Fibroblast of lung (primary cell): ENCODE results near the gene IGFL4. TPM values are rescaled to one million over a fixed set of nuclear protein-coding genes. Genes with fewer than 3 reads are reported as not detected.

ENCODE experiments used
- DNase-seq, 2 donors: peaks; one replicate each; pipeline versions ENCODE4 v3.0.0 to v3.0.0-alpha.2; 2010; ENCODE audit warnings: low read depth in 2 of 2
- H2AFZ ChIP-seq: 2 replicates; pipeline ENCODE4 v1.5.1; 2012; ENCODE audit warnings: low read length, control low read depth, inconsistent platforms
- H3K27ac ChIP-seq: 2 replicates; pipeline ENCODE4 v1.5.1; 2011; ENCODE audit warnings: low read length, control low read depth; ENCODE audit not compliant: insufficient read depth
- H3K27me3 ChIP-seq: 2 replicates; pipeline ENCODE4 v1.5.1; 2011; ENCODE audit warnings: mild to moderate bottlenecking, low read length; ENCODE audit not compliant: control insufficient read depth, insufficient read depth
- H3K36me3 ChIP-seq: 2 replicates; pipeline ENCODE4 v1.5.1; 2011; ENCODE audit warnings: low read length; ENCODE audit not compliant: control insufficient read depth, insufficient read depth
- H3K4me1 ChIP-seq: 2 replicates; pipeline ENCODE4 v1.5.1; 2011; ENCODE audit warnings: low read length; ENCODE audit not compliant: control insufficient read depth, insufficient read depth; ENCODE audit errors: extremely low read depth
- H3K4me2 ChIP-seq: 2 replicates; pipeline ENCODE4 v1.5.1; 2011; ENCODE audit warnings: low read length, control low read depth; ENCODE audit not compliant: insufficient read depth; ENCODE audit errors: extremely low read depth
- H3K4me3 ChIP-seq, 4 experiments: fragments of 200-600 bp in 1 of 4; sonication (generic) in 1 of 4; replicated peaks in 1 of 4; 2 replicates each; pipeline ENCODE4 v1.5.1; 2011 to 2016; ENCODE audit warnings: low read length in 4 of 4, low read depth in 3 of 4, mild to moderate bottlenecking in 3 of 4, control low read depth in 2 of 4, inconsistent platforms in 1 of 4, mixed read lengths in 1 of 4; ENCODE audit not compliant: insufficient read depth in 1 of 4; ENCODE audit errors: control extremely low read depth in 1 of 4
- H3K79me2 ChIP-seq: 2 replicates; pipeline ENCODE4 v1.5.1; 2012; ENCODE audit warnings: mild to moderate bottlenecking, low read length, inconsistent platforms; ENCODE audit not compliant: control insufficient read depth, insufficient read depth
- H3K9ac ChIP-seq: 2 replicates; pipeline ENCODE4 v1.5.1; 2011; ENCODE audit warnings: mild to moderate bottlenecking, low read length, control low read depth; ENCODE audit not compliant: insufficient read depth
- H3K9me3 ChIP-seq: 2 replicates; pipeline ENCODE4 v1.5.1; 2012; ENCODE audit warnings: low read depth, low read length; ENCODE audit not compliant: control insufficient read depth, insufficient read depth
- H4K20me1 ChIP-seq: 2 replicates; pipeline ENCODE4 v1.5.1; 2011; ENCODE audit warnings: low read length; ENCODE audit not compliant: control insufficient read depth, insufficient read depth; ENCODE audit errors: extremely low read depth
- CTCF ChIP-seq, 2 donors: IDR thresholded peaks in 1 of 2; conservative IDR thresholded peaks in 1 of 2; 1 replicate in 1 of 2; 2 replicates in 1 of 2; pipeline ENCODE4 v1.5.1; 2011 to 2012; ENCODE audit warnings: low read length in 2 of 2, control low read depth in 1 of 2, inconsistent platforms in 1 of 2, low read depth in 1 of 2, mild to moderate bottlenecking in 1 of 2
- EZH2 ChIP-seq: IDR thresholded peaks from 2 replicates; pipeline ENCODE4 v1.5.1; 2012; ENCODE audit warnings: low read length, control low read depth, mild to moderate bottlenecking; ENCODE audit errors: missing control alignments
- polyA plus RNA-seq, 2 donors: library from polyadenylated mRNA; depleted of rRNA in 1 of 2; stranded (reverse) in 1 of 2; unstranded in 1 of 2; fragments of >200 nt; gene quantifications; 2 replicates each; pipeline ENCODE4 v1.2.1, GENCODE V29; 2011 to 2012; ENCODE audit warnings: missing spikeins in 1 of 2
- total RNA-seq: library from RNA; depleted of rRNA; stranded (reverse); fragments of >200 nt; gene quantifications from 2 replicates; pipeline ENCODE4 v1.2.1, GENCODE V29; 2014

The IGFL4 gene
- total and polyA plus RNA-seq, 2 donors (not counting 1 experiment from before 2014, with no cell fraction given), result not detected

GRCh38 chr19:45999653-46000121 lies 41.1 kb downstream of the IGFL4 start:
- peak; percentile 34 to 36 for DNase-seq

GRCh38 chr19:45998834-45999233 lies 42.0 kb downstream of the IGFL4 start:
- no peak overlapping the region for H3K27ac ChIP-seq
- H3K4me3 ChIP-seq, result no peak overlapping the region
- no peaks in the 10 kb centered on the region for H3K9me3 ChIP-seq
- H3K9ac ChIP-seq, result no peak overlapping the region
- H4K20me1 ChIP-seq, result no peaks in the 10 kb centered on the region
- H3K4me1 ChIP-seq, result peaks cover 2% of the 10 kb centered on the region
- H3K4me2 ChIP-seq, result no peak overlapping the region
- peaks cover 3% of the 10 kb centered on the region for H3K36me3 ChIP-seq
- no peak for DNase-seq
- H3K27me3 ChIP-seq, result no peaks in the 10 kb centered on the region
- H3K79me2 ChIP-seq, result no peaks in the 10 kb centered on the region
- no peak overlapping the region for H2AFZ ChIP-seq
- TF ChIP-seq EZH2, result no peak
- no peak for TF ChIP-seq CTCF (conservative IDR thresholded peaks at IDR 0.05 in 1 of 2, IDR thresholded peaks at IDR 0.05 in 1 of 2; ENCODE audit: low read depth in 1 of 2, low read length in 2 of 2)

More at GRCh38 chr19:45999653-46000121, 41.1 kb downstream of the IGFL4 start:
- peaks cover 3% of the 10 kb centered on the region for H3K36me3 ChIP-seq
- no peaks in the 10 kb centered on the region for H4K20me1 ChIP-seq
- no peak overlapping the region for H3K9ac ChIP-seq
- no peak overlapping the region for H3K27ac ChIP-seq
- H3K79me2 ChIP-seq, result no peaks in the 10 kb centered on the region
- TF ChIP-seq EZH2 (no peak), CTCF (conservative IDR thresholded peaks at IDR 0.05 in 1 of 2, IDR thresholded peaks at IDR 0.05 in 1 of 2; ENCODE audit: low read depth in 1 of 2, low read length in 2 of 2) (no peak)
- no peaks in the 10 kb centered on the region for H3K27me3 ChIP-seq
- no peak overlapping the region for H3K4me2 ChIP-seq
- peak overlapping the region in 1 of 4 experiments; percentile 7 for H3K4me3 ChIP-seq
- H2AFZ ChIP-seq, result no peak overlapping the region
- no peaks in the 10 kb centered on the region for H3K4me1 ChIP-seq
- H3K9me3 ChIP-seq, result no peaks in the 10 kb centered on the region

- no peak for DNase-seq
- no peaks in the 10 kb centered on the region for H3K79me2 ChIP-seq
- H3K27me3 ChIP-seq, result no peaks in the 10 kb centered on the region
- H3K4me2 ChIP-seq, result no peak overlapping the region
- TF ChIP-seq CTCF (conservative IDR thresholded peaks at IDR 0.05 in 1 of 2, IDR thresholded peaks at IDR 0.05 in 1 of 2; ENCODE audit: low read depth in 1 of 2, low read length in 2 of 2), result no peak
- TF ChIP-seq EZH2, result no peak
- peaks cover 3% of the 10 kb centered on the region for H3K36me3 ChIP-seq
- H3K9ac ChIP-seq, result no peak overlapping the region
- H3K4me3 ChIP-seq, result no peak overlapping the region
- no peak overlapping the region for H3K27ac ChIP-seq
- H3K4me1 ChIP-seq, result peaks cover 2% of the 10 kb centered on the region
- H4K20me1 ChIP-seq, result no peaks in the 10 kb centered on the region
- no peak overlapping the region for H2AFZ ChIP-seq
- H3K9me3 ChIP-seq, result no peaks in the 10 kb centered on the region
Measured at GRCh38 chr19:45996933-45997332, 43.9 kb downstream of the IGFL4 start.
